SJSA1 (cell line): ENCODE data around the gene NF2. TPM values are rescaled to one million over a fixed set of nuclear protein-coding genes. Genes with fewer than 3 reads are reported as not detected.
"Not testable (repeated sequence)": the region's sequence is repeated elsewhere in the genome, so short reads cannot be mapped to it uniquely, and the experiment has no call there.

Experiments
- DNase-seq, 2 experiments: peaks; one replicate each; pipeline ENCODE4 v3.0.0-alpha.2; 2015 to 2020; ENCODE audit warnings: low spot score in 2 of 2, low read depth in 1 of 2
- H3K27ac ChIP-seq: fragments of 250-450 bp; sonication (Bioruptor Pico); 2 replicates; pipeline ENCODE4 v1.5.1; 2020; ENCODE audit warnings: mild to moderate bottlenecking, moderate library complexity
- H3K27me3 ChIP-seq: fragments of 250-450 bp; sonication (Bioruptor Pico); replicated peaks from 2 replicates; pipeline ENCODE4 v1.5.1; 2020; ENCODE audit warnings: mild to moderate bottlenecking, moderate library complexity
- H3K36me3 ChIP-seq: fragments of 250-450 bp; sonication (Bioruptor Pico); 2 replicates; pipeline ENCODE4 v1.5.1; 2020; ENCODE audit warnings: mild to moderate bottlenecking
- H3K4me1 ChIP-seq: fragments of 250-450 bp; sonication (Bioruptor Pico); replicated peaks from 2 replicates; pipeline ENCODE4 v1.6.1; 2021; ENCODE audit warnings: mild to moderate bottlenecking
- H3K4me3 ChIP-seq: fragments of 250-450 bp; sonication (Bioruptor Pico); 2 replicates; pipeline ENCODE4 v1.5.1; 2020; ENCODE audit warnings: mild to moderate bottlenecking
- H3K9me3 ChIP-seq: fragments of 250-450 bp; sonication (Bioruptor Pico); replicated peaks from 2 replicates; pipeline ENCODE4 v1.5.1; 2020; ENCODE audit warnings: mild to moderate bottlenecking
- total RNA-seq: library from RNA; depleted of rRNA; stranded (reverse); fragments of >200 nt; shearing (Covaris generic); gene quantifications from 2 replicates; pipeline ENCODE4 v1.2.3, GENCODE V29; 2014; rRNA removed

NF2 gene
- 105 and 151 TPM in 2 replicates for total RNA-seq

- peaks cover 32% of the 10 kb centered on the region for H3K36me3 ChIP-seq
Measured at GRCh38 chr22:29603358-29604075, at the start of gene NF2. NF2 (plus strand) TSS chr22:29603633; CDS start chr22:29603999, 366 bp downstream.

GRCh38 chr22:29555065-29555644 lies 48.3 kb upstream of the NF2 start:
- peak overlapping the region; percentile 25; the same call in 1 of the 2 replicates for H3K27ac ChIP-seq
- DNase-seq = peak; percentile 79 to 84
- no peaks in the 10 kb centered on the region for H3K9me3 ChIP-seq
- H3K27me3 ChIP-seq = no peaks in the 10 kb centered on the region
- H3K4me3 ChIP-seq = no peak overlapping the region
- peaks cover 14% of the 10 kb centered on the region for H3K36me3 ChIP-seq
- H3K4me1 ChIP-seq = peaks cover 40% of the 10 kb centered on the region

More at GRCh38 chr22:29603358-29604075, at the start of gene NF2:
- DNase-seq = peak; percentile 99
- peak within 1 kb of the TSS; percentile 88 for H3K4me3 ChIP-seq
- no peaks in the 10 kb centered on the region for H3K27me3 ChIP-seq
- H3K4me1 ChIP-seq = peaks cover 26% of the 10 kb centered on the region
- H3K9me3 ChIP-seq = no peaks in the 10 kb centered on the region
- peak within 1 kb of the TSS; percentile 78 for H3K27ac ChIP-seq

- no peaks in the 10 kb centered on the region for H3K27me3 ChIP-seq
- DNase-seq = no peak
- H3K4me1 ChIP-seq = peaks cover 37% of the 10 kb centered on the region
- no peaks in the 10 kb centered on the region for H3K9me3 ChIP-seq
- H3K36me3 ChIP-seq = peaks cover 21% of the 10 kb centered on the region
- H3K27ac ChIP-seq = peak overlapping the region; percentile 15; the same call in 1 of the 2 replicates
- H3K4me3 ChIP-seq = no peak overlapping the region
Measured at GRCh38 chr22:29559030-29559429, 44.4 kb upstream of the NF2 start.

- H3K27ac ChIP-seq = peak overlapping the region; percentile 27; the same call in 1 of the 2 replicates
- no peak for DNase-seq
- peaks cover 21% of the 10 kb centered on the region for H3K36me3 ChIP-seq
- H3K4me1 ChIP-seq = peaks cover 29% of the 10 kb centered on the region
- H3K4me3 ChIP-seq = no peak overlapping the region
- no peaks in the 10 kb centered on the region for H3K9me3 ChIP-seq
- H3K27me3 ChIP-seq = no peaks in the 10 kb centered on the region
Measured at GRCh38 chr22:29559853-29560252, 43.6 kb upstream of the NF2 start.

- no peak overlapping the region for H3K4me3 ChIP-seq
- no peak overlapping the region for H3K27ac ChIP-seq
- peaks cover 8% of the 10 kb centered on the region for H3K4me1 ChIP-seq
- no peak for DNase-seq
- H3K36me3 ChIP-seq = peaks cover 14% of the 10 kb centered on the region; the same call in 1 of the 2 replicates
- H3K9me3 ChIP-seq = no peaks in the 10 kb centered on the region
- H3K27me3 ChIP-seq = no peaks in the 10 kb centered on the region
Measured at GRCh38 chr22:29563652-29564460, 39.6 kb upstream of the NF2 start.

GRCh38 chr22:29566513-29566912 lies 36.9 kb upstream of the NF2 start:
- not testable (repeated sequence) for H3K4me3 ChIP-seq, H3K9me3 ChIP-seq, H3K27ac ChIP-seq, H3K36me3 ChIP-seq, H3K4me1 ChIP-seq, DNase-seq, H3K27me3 ChIP-seq

- no peak overlapping the region for H3K27ac ChIP-seq
- H3K9me3 ChIP-seq = no peaks in the 10 kb centered on the region
- no peaks in the 10 kb centered on the region for H3K36me3 ChIP-seq
- H3K4me1 ChIP-seq = no peaks in the 10 kb centered on the region
- H3K4me3 ChIP-seq = no peak overlapping the region
- no peak for DNase-seq
- H3K27me3 ChIP-seq = no peaks in the 10 kb centered on the region
Measured at GRCh38 chr22:29567338-29567737, 36.1 kb upstream of the NF2 start.

GRCh38 chr22:29569011-29569678 lies 34.3 kb upstream of the NF2 start:
- H3K36me3 ChIP-seq = no peaks in the 10 kb centered on the region
- no peak overlapping the region for H3K27ac ChIP-seq
- no peaks in the 10 kb centered on the region for H3K27me3 ChIP-seq
- no peak overlapping the region for H3K4me3 ChIP-seq
- no peaks in the 10 kb centered on the region for H3K9me3 ChIP-seq
- H3K4me1 ChIP-seq = no peaks in the 10 kb centered on the region
- DNase-seq = no peak

- DNase-seq = no peak
- H3K27me3 ChIP-seq = no peaks in the 10 kb centered on the region
- no peaks in the 10 kb centered on the region for H3K4me1 ChIP-seq
- no peaks in the 10 kb centered on the region for H3K9me3 ChIP-seq
- no peak overlapping the region for H3K4me3 ChIP-seq
- H3K36me3 ChIP-seq = no peaks in the 10 kb centered on the region
- no peak overlapping the region for H3K27ac ChIP-seq
Measured at GRCh38 chr22:29570456-29570855, 33.0 kb upstream of the NF2 start.

GRCh38 chr22:29570912-29571549 lies 32.4 kb upstream of the NF2 start:
- no peak for DNase-seq
- no peaks in the 10 kb centered on the region for H3K9me3 ChIP-seq
- no peaks in the 10 kb centered on the region for H3K4me1 ChIP-seq
- H3K36me3 ChIP-seq = no peaks in the 10 kb centered on the region
- H3K4me3 ChIP-seq = no peak overlapping the region
- no peaks in the 10 kb centered on the region for H3K27me3 ChIP-seq
- H3K27ac ChIP-seq = no peak overlapping the region

- no peaks in the 10 kb centered on the region for H3K27me3 ChIP-seq
- DNase-seq = no peak
- no peaks in the 10 kb centered on the region for H3K4me1 ChIP-seq
- H3K27ac ChIP-seq = no peak overlapping the region
- no peak overlapping the region for H3K4me3 ChIP-seq
- no peaks in the 10 kb centered on the region for H3K36me3 ChIP-seq
- no peaks in the 10 kb centered on the region for H3K9me3 ChIP-seq
Measured at GRCh38 chr22:29574762-29575450, 28.5 kb upstream of the NF2 start.

- no peaks in the 10 kb centered on the region for H3K36me3 ChIP-seq
- DNase-seq = no peak
- no peak overlapping the region for H3K4me3 ChIP-seq
- H3K27ac ChIP-seq = no peak overlapping the region
- H3K27me3 ChIP-seq = no peaks in the 10 kb centered on the region
- H3K9me3 ChIP-seq = no peaks in the 10 kb centered on the region
- H3K4me1 ChIP-seq = peaks cover 4% of the 10 kb centered on the region
Measured at GRCh38 chr22:29578462-29579200, 24.8 kb upstream of the NF2 start.
